Smooth muscle cell (in vitro differentiated cells): ENCODE results near the gene TNFRSF6B. TPM values are rescaled to one million over a fixed set of nuclear protein-coding genes. Genes with fewer than 3 reads are reported as not detected.

Source experiments
- DNase-seq: peaks from one replicate; lab custom pipeline; 2025; ENCODE audit not compliant: unreplicated experiment; lab: John Stamatoyannopoulos, UW
- H2AFZ ChIP-seq: fragments of 200-600 bp; sonication (generic); 2 replicates; pipeline ENCODE4 v1.6.0; 2016; ENCODE audit warnings: antibody characterized with exemption, low read depth, mild to moderate bottlenecking
- H3F3A ChIP-seq: fragments of 200-600 bp; sonication (generic); 2 replicates; pipeline ENCODE4 v1.6.0; 2017; ENCODE audit warnings: antibody characterized with exemption, low read depth
- H3K27ac ChIP-seq: fragments of 200-600 bp; sonication (generic); 2 replicates; pipeline ENCODE4 v1.5.1; 2016; ENCODE audit warnings: low read depth, mild to moderate bottlenecking
- H3K27me3 ChIP-seq: fragments of 200-600 bp; sonication (generic); 2 replicates; pipeline ENCODE4 v1.6.1; 2016; ENCODE audit warnings: low read depth, mild to moderate bottlenecking
- H3K36me3 ChIP-seq: fragments of 200-600 bp; sonication (generic); 2 replicates; pipeline ENCODE4 v1.5.1; 2016; ENCODE audit warnings: low read depth
- H3K4me1 ChIP-seq: fragments of 200-600 bp; sonication (generic); 2 replicates; pipeline ENCODE4 v1.5.1; 2016; ENCODE audit warnings: low read depth
- H3K4me2 ChIP-seq: fragments of 200-600 bp; sonication (generic); 2 replicates; pipeline ENCODE4 v1.6.0; 2016; ENCODE audit warnings: mild to moderate bottlenecking
- H3K4me3 ChIP-seq: fragments of 200-600 bp; sonication (generic); 2 replicates; pipeline ENCODE4 v1.5.1; 2016; ENCODE audit warnings: mild to moderate bottlenecking
- H3K79me2 ChIP-seq: fragments of 200-600 bp; sonication (generic); 2 replicates; pipeline ENCODE4 v1.6.0; 2016; ENCODE audit warnings: low read depth, mild to moderate bottlenecking
- H3K9ac ChIP-seq: fragments of 200-600 bp; sonication (generic); 2 replicates; pipeline ENCODE4 v1.6.0; 2016; ENCODE audit warnings: low read depth
- H3K9me3 ChIP-seq: fragments of 200-600 bp; sonication (generic); replicated peaks from 2 replicates; pipeline ENCODE4 v1.5.1; 2016; ENCODE audit warnings: low read depth
- H4K20me1 ChIP-seq: fragments of 200-600 bp; sonication (generic); 2 replicates; pipeline ENCODE4 v1.6.0; 2016; ENCODE audit warnings: low read depth
- CTCF ChIP-seq: fragments of 200-600 bp; sonication (generic); IDR thresholded peaks from 2 replicates; pipeline ENCODE4 v1.5.1; 2017; ENCODE audit warnings: borderline replicate concordance, mild to moderate bottlenecking, antibody characterized with exemption; ENCODE audit not compliant: insufficient read depth, poor library complexity, severe bottlenecking
- WGBS: methylation state at CpG from one replicate; pipeline ENCODE4 v1.1.7; 2016; ENCODE audit warnings: low lambda C conversion rate; 5-methylcytosine and 5-hydroxymethylcytosine counted together
- polyA plus RNA-seq: library from polyadenylated mRNA; unstranded; fragments of >200 nt; fragmentation: Nextera tagmentation; extraction: Ambion mirVana; gene quantifications from 2 replicates; pipeline ENCODE4 v1.2.1, GENCODE V29; 2016
- total RNA-seq: library from RNA; depleted of rRNA; stranded (reverse); fragments of >200 nt; gene quantifications from 2 replicates; pipeline ENCODE4 v1.2.3, GENCODE V29; 2014

Gene TNFRSF6B
- total and polyA plus RNA-seq, 2 experiments from 2014 or later = 13.1 to 17.1 TPM

DNA sequence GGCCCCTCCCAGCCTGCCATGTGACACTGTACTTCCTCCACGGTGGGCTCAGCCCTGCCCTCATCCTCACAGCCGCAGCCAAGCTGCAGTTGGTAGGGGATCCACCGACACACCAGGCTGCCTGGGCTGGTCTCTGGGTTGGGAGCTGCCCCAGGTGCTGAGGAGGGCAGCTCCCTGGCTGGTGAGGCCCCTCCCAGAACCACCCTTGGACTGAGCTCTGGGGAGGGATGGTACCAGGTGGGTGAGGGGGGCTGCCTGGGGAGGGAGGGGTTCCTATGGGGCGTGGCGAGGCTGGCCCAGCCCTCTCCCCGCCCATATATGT is 185 bp upstream of the TNFRSF6B start:
- no peak for DNase-seq
- Histone ChIP-seq H3K4me2 (peak overlapping the region; percentile 83), H3K4me3 (peak overlapping the region; percentile 43)

GRCh38 chr20:63697357-63697867 is 960 bp downstream of the TNFRSF6B start:
- Histone ChIP-seq H3K4me3 (peak overlapping the region; percentile 43), H3K79me2 (no peaks in the 10 kb centered on the region), H4K20me1 (no peaks in the 10 kb centered on the region), H3K27me3 (no peaks in the 10 kb centered on the region), H3K4me2 (peak overlapping the region; percentile 83), H3K36me3 (no peaks in the 10 kb centered on the region), H3K9me3 (no peaks in the 10 kb centered on the region), H2AFZ (no peak overlapping the region), H3F3A (no peaks in the 10 kb centered on the region), H3K27ac (no peak overlapping the region), H3K9ac (no peak overlapping the region), H3K4me1 (peaks cover 20% of the 10 kb centered on the region)
- DNase-seq = no peak
- TF ChIP-seq CTCF = no peak
- WGBS = 85% methylated on average over 7 of the region's 7 CpGs

More for the DNA sequence above, 185 bp upstream of the TNFRSF6B start:
- no peaks in the 10 kb centered on the region for H3K79me2 ChIP-seq
- no peak overlapping the region for H3K27ac ChIP-seq
- H3F3A ChIP-seq = no peaks in the 10 kb centered on the region
- H3K9me3 ChIP-seq = no peaks in the 10 kb centered on the region
- H3K36me3 ChIP-seq = no peaks in the 10 kb centered on the region
- peaks cover 20% of the 10 kb centered on the region for H3K4me1 ChIP-seq
- TF ChIP-seq CTCF = no peak
- no peak overlapping the region for H2AFZ ChIP-seq
- H3K9ac ChIP-seq = no peak overlapping the region
- 32% methylated on average over 4 of the region's 6 CpGs for WGBS
- no peaks in the 10 kb centered on the region for H3K27me3 ChIP-seq
- H4K20me1 ChIP-seq = no peaks in the 10 kb centered on the region

GRCh38 chr20:63697868-63698545 is 1.6 kb downstream of the TNFRSF6B start:
- Histone ChIP-seq H2AFZ (no peak overlapping the region), H3F3A (no peaks in the 10 kb centered on the region), H3K9ac (no peak overlapping the region), H4K20me1 (no peaks in the 10 kb centered on the region), H3K36me3 (no peaks in the 10 kb centered on the region), H3K4me2 (peak overlapping the region; percentile 83), H3K9me3 (no peaks in the 10 kb centered on the region), H3K27me3 (no peaks in the 10 kb centered on the region), H3K4me3 (no peak overlapping the region), H3K4me1 (peaks cover 20% of the 10 kb centered on the region), H3K27ac (peak overlapping the region; percentile 97), H3K79me2 (no peaks in the 10 kb centered on the region)
- no peak for DNase-seq
- 88% methylated on average over 40 of the region's 40 CpGs for WGBS
- TF ChIP-seq CTCF = no peak
